Right ventricle myocardium inferior (tissue), 1 donor: ENCODE data around the gene TMEM184B. TPM values are rescaled to one million over a fixed set of nuclear protein-coding genes. Genes with fewer than 3 reads are reported as not detected.

Experiments
- ATAC-seq: fragments of 200-7000 bp; cut with Tn5 transposase; one replicate; pipeline ENCODE4 v1.9.1; 2020; ENCODE audit warnings: mild to moderate bottlenecking, moderate library complexity
- DNase-seq: peaks from one replicate; pipeline ENCODE4 v3.0.0; 2021; ENCODE audit errors: missing footprints
- intact Hi-C: fragments of 100-400 bp; cut with DNase I; formaldehyde crosslinking; loops from one replicate; pipeline ENCODE4 v1.11.0; 2022
- total RNA-seq: library from RNA; stranded (reverse); fragmentation: NEBNext Ultra II Directional; extraction: Animal tissue kit (Norgen Biotek cat#: 25700); gene quantifications from one replicate; pipeline ENCODE4 v1.2.1, GENCODE V29; 2021
- donor health status: DM: no; HTN: yes; CAD: no; lungs with severe emphysema.

The TMEM184B gene
- total RNA-seq, 1 donor from 2014 or later, result 43.1 TPM

GRCh38 chr22:38259370-38259769, 13.4 kb downstream of the TMEM184B start:
- no peak for ATAC-seq
- no peak for DNase-seq
- intact Hi-C loops, result no loop called here

- peak; percentile 53 for ATAC-seq
These were observed 13.9 kb downstream of the TMEM184B start for GRCh38 chr22:38258895-38259294.

GRCh38 chr22:38257650-38258250, 15.1 kb downstream of the TMEM184B start:
- DNase-seq, result no peak
- no peak for ATAC-seq
- intact Hi-C loops, result no loop called here

More at GRCh38 chr22:38258895-38259294, 13.9 kb downstream of the TMEM184B start:
- intact Hi-C loops, result no loop called here
- peak; percentile 85 for DNase-seq

- no peak for DNase-seq
- no peak for ATAC-seq
- intact Hi-C loops, result no loop called here
These were observed 15.6 kb downstream of the TMEM184B start for GRCh38 chr22:38257181-38257580.

GRCh38 chr22:38255697-38256096, 17.1 kb downstream of the TMEM184B start:
- intact Hi-C loops, result no loop called here
- DNase-seq (no peak), ATAC-seq (no peak)

- DNase-seq (no peak), ATAC-seq (no peak)
- intact Hi-C loops, result no loop called here
These were observed 21.5 kb downstream of the TMEM184B start for GRCh38 chr22:38251341-38251692.

DNA sequence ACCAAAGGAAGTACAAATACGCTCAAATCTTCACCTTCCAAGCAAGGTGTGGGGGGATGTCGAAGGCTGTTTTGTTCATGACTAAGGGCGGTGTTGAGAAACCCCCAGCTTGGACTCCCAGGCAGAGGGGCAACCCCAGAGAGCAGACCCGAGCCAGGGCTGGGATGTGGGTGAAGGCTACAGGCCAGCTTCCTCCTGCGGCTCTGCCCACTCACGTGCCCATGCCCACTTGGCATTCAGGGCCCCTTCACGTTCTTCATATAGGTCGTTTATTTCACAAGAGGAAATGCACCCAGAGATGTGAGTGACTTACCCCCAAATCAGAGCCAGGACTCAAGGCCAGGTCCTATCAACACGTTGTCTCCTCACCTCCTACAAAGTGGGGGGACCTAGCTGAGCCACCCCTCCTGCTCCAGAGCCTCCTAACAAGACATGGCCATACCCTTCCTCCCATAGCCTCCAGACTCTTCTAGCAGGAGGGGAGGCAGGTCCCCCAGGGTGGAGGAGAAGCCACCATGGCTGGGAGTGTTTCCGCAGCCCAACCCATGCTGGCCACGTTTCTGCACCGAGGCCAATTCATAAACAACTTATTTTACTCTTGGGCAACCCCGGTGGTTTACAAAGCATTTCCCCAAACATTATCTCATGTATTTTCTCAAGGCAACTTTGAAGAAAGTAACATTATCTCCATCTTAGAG, 22.0 kb downstream of the TMEM184B start:
- intact Hi-C loops, result no loop called here
- no peak for ATAC-seq
- peak; percentile 64 for DNase-seq

GRCh38 chr22:38249803-38250642, 22.8 kb downstream of the TMEM184B start:
- ATAC-seq (no peak), DNase-seq (peak; percentile 21)
- intact Hi-C loops, result no loop called here

- DNase-seq (no peak), ATAC-seq (no peak)
- intact Hi-C loops, result no loop called here
These were observed 23.5 kb downstream of the TMEM184B start for GRCh38 chr22:38249301-38249700.

DNA sequence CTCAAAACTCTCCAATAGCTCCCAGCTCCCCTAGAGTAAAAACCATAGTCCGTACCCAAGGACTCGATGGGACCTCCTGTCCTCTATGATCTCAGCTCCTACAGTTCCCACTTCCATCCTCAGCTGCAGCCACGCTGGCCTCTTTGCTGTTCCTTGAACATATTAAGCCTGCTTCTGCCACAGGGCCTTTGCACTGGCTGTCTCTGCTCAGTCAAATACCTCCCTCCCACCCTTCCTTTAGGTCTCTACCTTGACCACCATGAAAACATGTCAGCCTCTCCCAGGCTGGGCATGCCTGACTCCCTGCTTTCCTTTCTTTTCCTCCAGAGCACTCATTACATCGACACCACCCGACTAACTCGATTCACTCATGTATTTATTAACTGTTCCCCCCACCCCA, 24.5 kb downstream of the TMEM184B start:
- DNase-seq, result no peak
- intact Hi-C loops, result no loop called here
- ATAC-seq, result no peak

GRCh38 chr22:38247713-38248112, 25.1 kb downstream of the TMEM184B start:
- ATAC-seq (no peak), DNase-seq (no peak)
- intact Hi-C loops, result no loop called here

- peak; percentile 84 for ATAC-seq
- DNase-seq, result peak; percentile 85
- intact Hi-C loops, result no loop called here
These were observed 26.1 kb downstream of the TMEM184B start for GRCh38 chr22:38246692-38247091.

GRCh38 chr22:38246046-38246658, 26.7 kb downstream of the TMEM184B start:
- intact Hi-C loops, result no loop called here
- no peak for ATAC-seq

GRCh38 chr22:38244106-38244505, 28.7 kb downstream of the TMEM184B start:
- DNase-seq, result no peak
- intact Hi-C loops, result no loop called here
- ATAC-seq, result no peak

More at GRCh38 chr22:38246046-38246658, 26.7 kb downstream of the TMEM184B start:
- DNase-seq, result no peak

GRCh38 chr22:38243007-38243765, 29.6 kb downstream of the TMEM184B start:
- ATAC-seq, result peak; percentile 27
- peak; percentile 74 for DNase-seq
- intact Hi-C loops, result no loop called here

DNA sequence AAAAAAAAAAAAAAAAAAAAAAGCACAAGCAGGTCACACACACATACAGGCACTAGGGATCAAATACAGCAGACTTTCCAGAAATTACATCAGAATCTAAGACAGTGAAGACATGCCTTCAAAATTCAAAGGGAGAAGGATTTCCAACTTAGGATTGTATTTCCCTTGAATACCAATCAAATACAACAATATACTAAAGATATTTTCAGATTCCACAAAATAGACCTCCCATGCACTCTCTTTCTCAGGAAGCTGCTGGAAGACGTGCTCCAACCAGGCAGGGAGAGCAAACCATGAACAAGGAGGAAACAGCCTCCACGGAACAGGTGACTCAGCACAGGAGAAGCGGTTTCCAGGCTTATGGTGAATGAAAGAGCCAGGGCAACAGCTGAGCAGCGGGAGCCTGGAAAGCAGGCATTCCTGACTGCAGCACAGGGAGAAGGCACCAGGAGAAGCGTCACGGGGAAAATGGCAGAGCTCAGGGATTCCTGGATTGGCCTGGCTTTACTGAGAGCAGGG, 32.0 kb downstream of the TMEM184B start:
- intact Hi-C loops, result no loop called here
- DNase-seq (no peak), ATAC-seq (no peak)

- ATAC-seq, result peak; percentile 61
- intact Hi-C loops, result loop anchor here (5.0 kb wide), 1 partner anchor 37 kb away; the partner anchor contains the start of gene MAFF
- no peak for DNase-seq
These were observed 33.6 kb downstream of the TMEM184B start for GRCh38 chr22:38239101-38239761.
